ENCODE measurements around the gene KRT77. TPM values are rescaled to one million over a fixed set of nuclear protein-coding genes. Genes with fewer than 3 reads are reported as not detected.
"Not testable (repeated sequence)": the region's sequence is repeated elsewhere in the genome, so short reads cannot be mapped to it uniquely, and the experiment has no call there.

The KRT77 gene
- total RNA-seq = not detected

GRCh38 chr12:52703424-52703823, at the start of gene KRT77:
Gene KRT77 (minus strand): TSS chr12:52703524. CDS start chr12:52703434, 90 bp downstream.
- Histone ChIP-seq H3K4me1 (no peaks in the 10 kb centered on the region), H3K27me3 (no peaks in the 10 kb centered on the region), H3K9me3 (no peaks in the 10 kb centered on the region), H3K9ac (ENCODE audit: low read depth in 2 of 2, low read length in 2 of 2) (no peak within 1 kb of the TSS), H3K27ac (no peak within 1 kb of the TSS), H3K36me3 (no peaks in the 10 kb centered on the region), H3K4me3 (no peak within 1 kb of the TSS)
- no peak for TF ChIP-seq CTCF (IDR thresholded peaks at IDR 0.05)
- intact Hi-C loops (cut with DNase I) = no loop called here
- no peak for DNase-seq

- Histone ChIP-seq H3K4me3 (no peak overlapping the region), H3K27me3 (no peaks in the 10 kb centered on the region), H3K9me3 (no peaks in the 10 kb centered on the region), H3K4me1 (no peaks in the 10 kb centered on the region), H3K36me3 (no peaks in the 10 kb centered on the region), H3K27ac (no peak overlapping the region), H3K9ac (ENCODE audit: low read depth in 2 of 2, low read length in 2 of 2) (no peak overlapping the region)
- DNase-seq = no peak
- intact Hi-C loops (cut with DNase I) = no loop called here
- no peak for TF ChIP-seq CTCF (IDR thresholded peaks at IDR 0.05)
Measured at GRCh38 chr12:52752516-52752915, 49.2 kb upstream of the KRT77 start.

GRCh38 chr12:52751795-52752194, 48.5 kb upstream of the KRT77 start:
- H3K4me1 ChIP-seq = no peaks in the 10 kb centered on the region
- no peak for TF ChIP-seq CTCF (IDR thresholded peaks at IDR 0.05)

GRCh38 chr12:52750532-52750931, 47.2 kb upstream of the KRT77 start:
- H3K36me3 ChIP-seq; intact Hi-C loops (cut with DNase I); H3K27me3 ChIP-seq; H3K27ac ChIP-seq; H3K4me1 ChIP-seq; H3K9me3 ChIP-seq; H3K4me3 ChIP-seq; H3K9ac ChIP-seq (ENCODE audit: low read depth in 2 of 2, low read length in 2 of 2); DNase-seq: not testable (repeated sequence)

More at GRCh38 chr12:52751795-52752194, 48.5 kb upstream of the KRT77 start:
- Histone ChIP-seq H3K9me3 (no peaks in the 10 kb centered on the region), H3K27me3 (no peaks in the 10 kb centered on the region), H3K36me3 (no peaks in the 10 kb centered on the region), H3K4me3 (no peak overlapping the region), H3K27ac (no peak overlapping the region), H3K9ac (ENCODE audit: low read depth in 2 of 2, low read length in 2 of 2) (no peak overlapping the region)
- DNase-seq = no peak
- intact Hi-C loops (cut with DNase I) = no loop called here

GRCh38 chr12:52749827-52750226, 46.5 kb upstream of the KRT77 start:
- Histone ChIP-seq H3K9me3 (no peaks in the 10 kb centered on the region), H3K27me3 (no peaks in the 10 kb centered on the region)
- intact Hi-C loops (cut with DNase I) = no loop called here

GRCh38 chr12:52748578-52748977, 45.3 kb upstream of the KRT77 start:
- no peak overlapping the region for H3K9ac ChIP-seq (ENCODE audit: low read depth in 2 of 2, low read length in 2 of 2)
- no peak for TF ChIP-seq CTCF (IDR thresholded peaks at IDR 0.05)
- intact Hi-C loops (cut with DNase I) = no loop called here

More at GRCh38 chr12:52749827-52750226, 46.5 kb upstream of the KRT77 start:
- no peak for TF ChIP-seq CTCF (IDR thresholded peaks at IDR 0.05)
- Histone ChIP-seq H3K36me3 (no peaks in the 10 kb centered on the region), H3K4me1 (no peaks in the 10 kb centered on the region), H3K4me3 (no peak overlapping the region), H3K9ac (ENCODE audit: low read depth in 2 of 2, low read length in 2 of 2) (no peak overlapping the region), H3K27ac (no peak overlapping the region)
- DNase-seq = no peak

More at GRCh38 chr12:52748578-52748977, 45.3 kb upstream of the KRT77 start:
- Histone ChIP-seq H3K4me1 (no peaks in the 10 kb centered on the region), H3K36me3 (no peaks in the 10 kb centered on the region), H3K9me3 (no peaks in the 10 kb centered on the region), H3K4me3 (no peak overlapping the region), H3K27ac (no peak overlapping the region), H3K27me3 (no peaks in the 10 kb centered on the region)
- DNase-seq = no peak
